Left ventricle myocardium inferior (tissue), 1 donor: ENCODE measurements around the gene MFSD1. TPM values are rescaled to one million over a fixed set of nuclear protein-coding genes. Genes with fewer than 3 reads are reported as not detected.

Experiments
- DNase-seq: peaks from one replicate; pipeline ENCODE4 v3.0.0-alpha.2; 2020
- H3K27ac ChIP-seq: fragments of 200-600 bp; replicated peaks from 2 replicates; pipeline ENCODE4 v1.8.0; 2021
- H3K27me3 ChIP-seq: fragments of 200-600 bp; 2 replicates; pipeline ENCODE4 v1.8.0; 2021; ENCODE audit warnings: low read depth
- H3K36me3 ChIP-seq: fragments of 200-600 bp; 2 replicates; pipeline ENCODE4 v1.8.0; 2021
- H3K4me1 ChIP-seq: fragments of 200-600 bp; 2 replicates; pipeline ENCODE4 v1.8.0; 2021
- H3K4me3 ChIP-seq: fragments of 200-600 bp; 2 replicates; pipeline ENCODE4 v1.8.0; 2021; ENCODE audit warnings: mild to moderate bottlenecking, moderate library complexity
- H3K9me3 ChIP-seq: fragments of 200-600 bp; replicated peaks from 2 replicates; pipeline ENCODE4 v1.8.0; 2021
- CTCF ChIP-seq: fragments of 200-600 bp; IDR thresholded peaks from 2 replicates; pipeline ENCODE4 v1.8.0; 2021; ENCODE audit warnings: antibody characterized with exemption, mild to moderate bottlenecking, borderline replicate concordance
- intact Hi-C: fragments of 100-400 bp; cut with micrococcal nuclease; formaldehyde crosslinking; loops from one replicate; pipeline ENCODE4 v1.11.0; 2022
- total RNA-seq: library from RNA; stranded (reverse); fragmentation: NEBNext Ultra II Directional; extraction: Animal tissue kit (Norgen Biotek cat#: 25700); gene quantifications from one replicate; pipeline ENCODE4 v1.2.1, GENCODE V29; 2021
- donor health status: DM: no; HTN: yes; CAD: no; lungs with severe emphysema.

Gene MFSD1
- total RNA-seq, 1 donor from 2014 or later = 26.2 TPM

- H3K36me3 ChIP-seq = peaks cover 42% of the 10 kb centered on the region
- H3K27ac ChIP-seq = no peak overlapping the region
- H3K4me1 ChIP-seq = no peaks in the 10 kb centered on the region
- H3K27me3 ChIP-seq = no peaks in the 10 kb centered on the region
- DNase-seq = no peak
- H3K4me3 ChIP-seq = no peak overlapping the region
- TF ChIP-seq CTCF = no peak
- intact Hi-C loops = no loop called here
- H3K9me3 ChIP-seq = no peaks in the 10 kb centered on the region
Measured at GRCh38 chr3:158831861-158832260, 30.0 kb downstream of the MFSD1 start.

GRCh38 chr3:158835631-158836030 lies 33.8 kb downstream of the MFSD1 start:
- Histone ChIP-seq H3K27me3 (no peaks in the 10 kb centered on the region), H3K4me3 (no peak overlapping the region), H3K9me3 (no peaks in the 10 kb centered on the region), H3K27ac (no peak overlapping the region), H3K36me3 (peaks cover 10% of the 10 kb centered on the region), H3K4me1 (no peaks in the 10 kb centered on the region)
- no peak for DNase-seq
- no peak for TF ChIP-seq CTCF
- intact Hi-C loops = no loop called here

- intact Hi-C loops = no loop called here
- TF ChIP-seq CTCF = no peak
Measured at GRCh38 chr3:158836312-158836711, 34.5 kb downstream of the MFSD1 start.

GRCh38 chr3:158837240-158837639 lies 35.4 kb downstream of the MFSD1 start:
- peaks cover under 1% of the 10 kb centered on the region for H3K36me3 ChIP-seq
- no peak overlapping the region for H3K27ac ChIP-seq
- no peaks in the 10 kb centered on the region for H3K27me3 ChIP-seq
- intact Hi-C loops = no loop called here
- no peak for DNase-seq
- no peaks in the 10 kb centered on the region for H3K4me1 ChIP-seq
- no peaks in the 10 kb centered on the region for H3K9me3 ChIP-seq
- TF ChIP-seq CTCF = no peak
- H3K4me3 ChIP-seq = no peak overlapping the region

More at GRCh38 chr3:158836312-158836711, 34.5 kb downstream of the MFSD1 start:
- H3K27me3 ChIP-seq = no peaks in the 10 kb centered on the region
- peaks cover 7% of the 10 kb centered on the region for H3K36me3 ChIP-seq
- no peaks in the 10 kb centered on the region for H3K4me1 ChIP-seq
- no peaks in the 10 kb centered on the region for H3K9me3 ChIP-seq
- no peak overlapping the region for H3K4me3 ChIP-seq
- DNase-seq = no peak
- H3K27ac ChIP-seq = no peak overlapping the region

GRCh38 chr3:158839966-158840365 lies 38.1 kb downstream of the MFSD1 start:
- H3K36me3 ChIP-seq = no peaks in the 10 kb centered on the region
- no peaks in the 10 kb centered on the region for H3K27me3 ChIP-seq
- H3K9me3 ChIP-seq = no peaks in the 10 kb centered on the region
- no peaks in the 10 kb centered on the region for H3K4me1 ChIP-seq
- no peak overlapping the region for H3K27ac ChIP-seq
- TF ChIP-seq CTCF = no peak
- intact Hi-C loops = no loop called here
- H3K4me3 ChIP-seq = no peak overlapping the region
- DNase-seq = no peak

- no peak overlapping the region for H3K4me3 ChIP-seq
- no peaks in the 10 kb centered on the region for H3K27me3 ChIP-seq
- no peaks in the 10 kb centered on the region for H3K9me3 ChIP-seq
- TF ChIP-seq CTCF = no peak
- H3K27ac ChIP-seq = no peak overlapping the region
- no peaks in the 10 kb centered on the region for H3K4me1 ChIP-seq
- intact Hi-C loops = no loop called here
- H3K36me3 ChIP-seq = no peaks in the 10 kb centered on the region
- DNase-seq = no peak
Measured at GRCh38 chr3:158841387-158841786, 39.5 kb downstream of the MFSD1 start.
